ENCODE results near the gene ATP2B2.

DNA sequence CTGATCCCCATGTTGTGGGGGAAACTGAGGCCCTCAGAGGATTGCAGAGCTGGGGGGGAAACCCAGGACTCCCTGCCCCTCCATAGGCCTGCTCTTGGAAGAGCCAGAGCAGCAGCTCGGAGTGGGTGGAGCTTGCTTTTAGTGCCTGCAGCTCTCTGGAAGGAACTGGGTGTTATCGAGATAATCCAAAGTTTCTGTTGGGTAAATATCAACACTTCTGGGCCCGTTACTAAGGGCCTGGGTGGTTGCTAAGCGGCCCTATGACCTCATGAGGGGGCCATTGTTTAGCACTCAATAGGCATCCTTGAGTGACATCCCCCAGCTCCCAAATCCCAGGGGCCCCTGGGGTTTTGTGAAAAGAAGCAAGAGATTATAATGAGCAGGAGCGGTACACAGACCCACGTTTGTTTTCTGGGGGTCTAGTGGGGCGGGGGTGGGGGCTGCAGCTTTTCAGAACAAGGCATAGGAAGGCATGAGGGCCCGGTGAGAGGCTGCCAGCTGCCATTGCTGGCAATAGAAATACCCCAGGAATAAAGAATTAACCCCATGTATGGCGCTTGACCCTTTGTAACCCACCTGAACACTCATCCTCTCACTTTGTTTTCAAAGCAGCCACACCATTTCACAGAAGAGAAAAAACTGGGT lies 48.3 kb upstream of the ATP2B2 start:
- TF ChIP-seq, protein P1, sequence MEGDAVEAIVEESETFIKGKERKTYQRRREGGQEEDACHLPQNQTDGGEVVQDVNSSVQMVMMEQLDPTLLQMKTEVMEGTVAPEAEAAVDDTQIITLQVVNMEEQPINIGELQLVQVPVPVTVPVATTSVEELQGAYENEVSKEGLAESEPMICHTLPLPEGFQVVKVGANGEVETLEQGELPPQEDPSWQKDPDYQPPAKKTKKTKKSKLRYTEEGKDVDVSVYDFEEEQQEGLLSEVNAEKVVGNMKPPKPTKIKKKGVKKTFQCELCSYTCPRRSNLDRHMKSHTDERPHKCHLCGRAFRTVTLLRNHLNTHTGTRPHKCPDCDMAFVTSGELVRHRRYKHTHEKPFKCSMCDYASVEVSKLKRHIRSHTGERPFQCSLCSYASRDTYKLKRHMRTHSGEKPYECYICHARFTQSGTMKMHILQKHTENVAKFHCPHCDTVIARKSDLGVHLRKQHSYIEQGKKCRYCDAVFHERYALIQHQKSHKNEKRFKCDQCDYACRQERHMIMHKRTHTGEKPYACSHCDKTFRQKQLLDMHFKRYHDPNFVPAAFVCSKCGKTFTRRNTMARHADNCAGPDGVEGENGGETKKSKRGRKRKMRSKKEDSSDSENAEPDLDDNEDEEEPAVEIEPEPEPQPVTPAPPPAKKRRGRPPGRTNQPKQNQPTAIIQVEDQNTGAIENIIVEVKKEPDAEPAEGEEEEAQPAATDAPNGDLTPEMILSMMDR (IDR thresholded peaks at IDR 0.05; ENCODE audit: low read depth, low read length) = no peak
- TF ChIP-seq, protein P2, sequence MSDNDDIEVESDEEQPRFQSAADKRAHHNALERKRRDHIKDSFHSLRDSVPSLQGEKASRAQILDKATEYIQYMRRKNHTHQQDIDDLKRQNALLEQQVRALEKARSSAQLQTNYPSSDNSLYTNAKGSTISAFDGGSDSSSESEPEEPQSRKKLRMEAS (IDR thresholded peaks at IDR 0.05; ENCODE audit: low read depth, low read length) = no peak
- TF ChIP-seq POLR2A (IDR thresholded peaks at IDR 0.05; ENCODE audit: extremely low read depth, insufficient read length) (no peak), MYC (IDR thresholded peaks at IDR 0.05; ENCODE audit: low read depth, low read length) (no peak)
